OCI-LY1 (cell line): ENCODE measurements around the gene ZNF649.
A peak's percentile ranks its signal among the peaks of the same experiment; 100 is the strongest.

Experiments used
- H2AFZ ChIP-seq: fragments of 200-600 bp; sonication (generic), shearing (Covaris generic); 2 replicates; pipeline ENCODE4 v1.6.0; 2014; ENCODE audit warnings: antibody characterized with exemption, mild to moderate bottlenecking, low read length
- H3F3A ChIP-seq: fragments of 200-600 bp; sonication (generic), shearing (Covaris generic); 2 replicates; pipeline ENCODE4 v1.6.0; 2014; ENCODE audit warnings: mild to moderate bottlenecking, antibody characterized with exemption, low read length, moderate library complexity; ENCODE audit not compliant: insufficient read depth
- H3K27ac ChIP-seq: fragments of 200-600 bp; sonication (generic); 2 replicates; pipeline ENCODE4 v1.5.1; 2014; ENCODE audit warnings: low read length, mixed run types, mild to moderate bottlenecking, low read depth; ENCODE audit not compliant: poor library complexity, severe bottlenecking
- H3K27me3 ChIP-seq: fragments of 200-600 bp; sonication (generic); 2 replicates; pipeline ENCODE4 v1.6.0; 2014; ENCODE audit warnings: antibody characterized with exemption, mild to moderate bottlenecking, low read length, moderate library complexity; ENCODE audit not compliant: insufficient read depth
- H3K36me3 ChIP-seq: fragments of 200-600 bp; sonication (generic); 2 replicates; pipeline ENCODE4 v1.6.1; 2014; ENCODE audit warnings: mild to moderate bottlenecking, antibody characterized with exemption, low read length, moderate library complexity, mixed read lengths; ENCODE audit not compliant: insufficient read depth
- H3K4me1 ChIP-seq: fragments of 200-600 bp; sonication (generic); 2 replicates; pipeline ENCODE4 v1.5.1; 2014; ENCODE audit warnings: mild to moderate bottlenecking, low read length, moderate library complexity; ENCODE audit not compliant: insufficient read depth, severe bottlenecking
- H3K4me2 ChIP-seq: fragments of 200-600 bp; sonication (generic), shearing (Covaris generic); 2 replicates; pipeline ENCODE4 v1.6.1; 2014; ENCODE audit warnings: low read length
- H3K4me3 ChIP-seq: fragments of 200-600 bp; sonication (generic); 2 replicates; pipeline ENCODE4 v1.5.1; 2014; ENCODE audit warnings: low read length, low read depth, mild to moderate bottlenecking, mixed read lengths; ENCODE audit not compliant: poor library complexity, severe bottlenecking
- H3K79me2 ChIP-seq: fragments of 200-600 bp; shearing (Covaris generic); 2 replicates; pipeline ENCODE4 v1.6.1; 2016; ENCODE audit warnings: mixed run types, low read length, mixed read lengths; ENCODE audit not compliant: insufficient read depth
- H3K9ac ChIP-seq: fragments of 200-600 bp; sonication (generic), shearing (Covaris generic); 2 replicates; pipeline ENCODE4 v1.6.1; 2014; ENCODE audit warnings: mild to moderate bottlenecking, low read length, mixed read lengths
- H3K9me2 ChIP-seq: fragments of 200-600 bp; sonication (generic), shearing (Covaris generic); 2 replicates; pipeline ENCODE4 v1.6.1; 2014; ENCODE audit warnings: low read depth, mild to moderate bottlenecking, low read length, mixed read lengths
- H3K9me3 ChIP-seq: fragments of 200-600 bp; shearing (Covaris generic); 2 replicates; pipeline ENCODE4 v1.6.1; 2014; ENCODE audit warnings: low read length, mixed read lengths
- H4K20me1 ChIP-seq: fragments of 200-600 bp; sonication (generic), shearing (Covaris generic); 2 replicates; pipeline ENCODE4 v1.6.0; 2016; ENCODE audit warnings: mild to moderate bottlenecking, low read length; ENCODE audit not compliant: insufficient read depth
- CTCF ChIP-seq: fragments of 200-600 bp; sonication (generic), shearing (Covaris generic); IDR thresholded peaks from 2 replicates; pipeline ENCODE4 v1.5.1; 2017; ENCODE audit warnings: mild to moderate bottlenecking, antibody characterized with exemption, low read length, moderate library complexity, mixed read lengths
- EZH2 ChIP-seq: fragments of 200-600 bp; sonication (generic), shearing (Covaris generic); IDR thresholded peaks from 2 replicates; pipeline ENCODE4 v1.8.0; 2017; ENCODE audit warnings: borderline replicate concordance, mixed run types, mild to moderate bottlenecking, antibody characterized with exemption, low read length, moderate library complexity, mixed read lengths

The ZNF649 gene

GRCh38 chr19:51903192-51903591 is 1.6 kb downstream of the ZNF649 start:
- TF ChIP-seq EZH2 (no peak), CTCF (no peak)
- Histone ChIP-seq H3K9me3 (peaks cover 40% of the 10 kb centered on the region), H3K27me3 (no peaks in the 10 kb centered on the region), H3K9me2 (no peaks in the 10 kb centered on the region), H3K27ac (no peak overlapping the region), H3F3A (no peaks in the 10 kb centered on the region), H3K36me3 (peaks cover 60% of the 10 kb centered on the region), H3K4me1 (peaks cover 7% of the 10 kb centered on the region), H4K20me1 (no peaks in the 10 kb centered on the region), H2AFZ (no peak overlapping the region), H3K9ac (no peak overlapping the region), H3K79me2 (peaks cover 24% of the 10 kb centered on the region), H3K4me2 (no peak overlapping the region), H3K4me3 (peak overlapping the region; percentile 94)

GRCh38 chr19:51901860-51902259 is 3.0 kb downstream of the ZNF649 start:
- no peak overlapping the region for H3K4me3 ChIP-seq
- H3K9ac ChIP-seq: no peak overlapping the region
- no peaks in the 10 kb centered on the region for H3K27me3 ChIP-seq
- no peaks in the 10 kb centered on the region for H3K9me2 ChIP-seq
- no peak overlapping the region for H3K4me2 ChIP-seq
- H3K9me3 ChIP-seq: peaks cover 50% of the 10 kb centered on the region
- peaks cover 24% of the 10 kb centered on the region for H3K79me2 ChIP-seq
- H3K36me3 ChIP-seq: peaks cover 73% of the 10 kb centered on the region
- H3K27ac ChIP-seq: no peak overlapping the region
- H2AFZ ChIP-seq: no peak overlapping the region
- peaks cover 7% of the 10 kb centered on the region for H3K4me1 ChIP-seq
- no peaks in the 10 kb centered on the region for H4K20me1 ChIP-seq
- H3F3A ChIP-seq: no peaks in the 10 kb centered on the region
- TF ChIP-seq CTCF (no peak), EZH2 (no peak)

DNA sequence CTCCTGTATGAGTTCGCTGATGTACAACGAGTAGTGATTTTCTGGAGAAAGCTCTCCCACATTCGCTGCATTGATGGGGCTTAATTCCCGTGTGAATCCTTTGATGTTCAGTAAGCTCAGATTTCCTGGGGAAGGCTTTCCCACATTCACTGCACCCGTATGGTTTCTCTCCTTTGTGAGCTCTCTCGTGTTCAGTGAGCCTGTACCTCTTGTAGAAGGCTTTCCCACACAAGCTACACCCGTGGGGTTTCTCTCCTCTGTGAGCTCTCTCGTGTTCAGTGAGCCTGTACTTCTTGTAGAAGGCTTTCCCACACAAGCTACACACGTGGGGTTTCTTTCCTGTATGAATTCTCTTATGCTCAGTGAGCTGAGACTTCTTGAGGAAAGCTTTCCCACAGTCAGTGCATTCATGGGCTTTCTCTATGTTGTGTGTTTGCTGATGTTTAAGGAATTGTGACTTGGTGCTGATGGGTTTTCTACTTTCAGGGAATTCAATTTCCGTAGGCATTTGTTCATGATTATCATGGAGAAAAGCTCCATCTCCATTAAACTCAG is 13.5 kb downstream of the ZNF649 start:
- no peaks in the 10 kb centered on the region for H3K79me2 ChIP-seq
- H3K9me3 ChIP-seq: peaks cover 59% of the 10 kb centered on the region
- no peak overlapping the region for H3K4me2 ChIP-seq
- H4K20me1 ChIP-seq: no peaks in the 10 kb centered on the region
- TF ChIP-seq EZH2: no peak
- no peak for TF ChIP-seq CTCF
- peaks cover 100% of the 10 kb centered on the region for H3K36me3 ChIP-seq
- H3K4me1 ChIP-seq: no peaks in the 10 kb centered on the region
- H3K27ac ChIP-seq: no peak overlapping the region
- H3F3A ChIP-seq: no peaks in the 10 kb centered on the region
- no peaks in the 10 kb centered on the region for H3K27me3 ChIP-seq
- no peaks in the 10 kb centered on the region for H3K9me2 ChIP-seq
- H2AFZ ChIP-seq: no peak overlapping the region
- H3K4me3 ChIP-seq: no peak overlapping the region
- H3K9ac ChIP-seq: no peak overlapping the region
